HG02943 (cell line): ENCODE measurements around the gene ORM2.
"Not testable (repeated sequence)": the region's sequence is repeated elsewhere in the genome, so short reads cannot be mapped to it uniquely, and the experiment has no call there.

Experiments used
- ATAC-seq: cut with Tn5 transposase; IDR thresholded peaks from one replicate; pipeline ENCODE4 v1.9.1; 2021; ENCODE audit warnings: mild to moderate bottlenecking, low read depth, moderate library complexity; ENCODE audit not compliant: unreplicated experiment

The ORM2 gene

DNA sequence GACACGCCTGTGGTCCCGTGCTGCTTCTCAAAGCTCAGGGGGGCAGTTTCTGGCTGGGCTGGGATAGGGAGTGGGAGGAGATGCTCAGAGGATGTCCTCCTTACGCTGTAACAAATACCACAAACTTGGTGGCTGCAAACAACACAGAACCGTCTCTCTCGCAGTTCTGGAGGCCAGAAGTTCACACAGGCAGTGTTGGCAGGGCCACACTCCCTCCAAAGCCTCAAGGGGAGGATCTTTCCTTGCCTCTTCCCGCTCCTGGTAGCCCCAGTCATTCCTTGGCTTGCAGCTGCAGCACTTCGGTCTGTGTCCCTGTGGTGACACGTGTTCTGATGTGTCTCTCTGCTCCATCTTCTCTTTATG lies 17.2 kb upstream of the ORM2 start:
- ATAC-seq: no peak

DNA sequence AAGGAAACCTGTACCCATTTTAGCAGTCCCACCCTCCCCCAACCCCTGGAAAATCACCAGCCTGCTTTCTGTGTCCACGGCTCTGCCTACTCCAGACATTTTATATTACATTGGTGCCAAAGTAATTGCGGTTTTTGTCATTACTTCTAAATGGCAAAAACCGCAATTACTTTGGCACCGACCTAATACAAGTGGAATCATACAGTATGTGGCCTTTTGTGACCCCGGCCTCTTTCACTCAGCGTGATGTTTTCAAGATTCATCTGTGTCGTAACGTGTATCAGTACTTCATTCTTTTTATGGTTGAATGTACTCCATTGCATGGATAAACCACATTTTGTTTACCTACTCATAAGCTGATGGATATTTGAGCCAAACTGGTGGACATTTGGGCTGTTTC lies 16.5 kb upstream of the ORM2 start:
- no peak for ATAC-seq

DNA sequence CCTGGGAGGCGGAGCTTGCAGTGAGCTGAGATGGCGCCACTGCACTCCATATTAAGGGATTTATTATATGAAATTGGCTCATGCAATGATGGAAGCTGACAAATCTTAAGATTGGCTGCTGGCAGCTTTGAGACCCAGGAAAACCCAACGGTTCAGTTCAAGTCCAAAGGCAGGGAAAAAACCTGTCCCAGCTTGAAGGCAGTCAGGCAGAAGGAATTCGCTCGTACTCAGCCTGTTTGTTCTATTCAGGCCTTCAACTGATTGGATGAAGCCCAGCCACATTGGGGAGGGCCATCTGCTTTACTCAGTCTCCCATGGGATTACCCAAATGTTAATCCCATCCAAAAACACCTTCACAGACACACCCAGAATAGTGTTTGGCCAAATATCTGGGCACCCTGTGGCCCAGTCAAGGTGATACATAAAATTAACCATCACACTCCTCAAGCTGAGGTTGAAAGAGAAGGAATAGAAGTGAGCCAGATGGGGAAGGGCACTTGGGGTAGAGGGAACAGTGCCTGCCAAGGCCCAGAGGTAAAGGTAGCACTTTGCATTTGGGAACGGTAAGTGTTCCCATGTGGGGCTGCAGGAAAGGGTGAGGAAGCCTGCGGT lies 15.3 kb upstream of the ORM2 start:
- no peak for ATAC-seq

DNA sequence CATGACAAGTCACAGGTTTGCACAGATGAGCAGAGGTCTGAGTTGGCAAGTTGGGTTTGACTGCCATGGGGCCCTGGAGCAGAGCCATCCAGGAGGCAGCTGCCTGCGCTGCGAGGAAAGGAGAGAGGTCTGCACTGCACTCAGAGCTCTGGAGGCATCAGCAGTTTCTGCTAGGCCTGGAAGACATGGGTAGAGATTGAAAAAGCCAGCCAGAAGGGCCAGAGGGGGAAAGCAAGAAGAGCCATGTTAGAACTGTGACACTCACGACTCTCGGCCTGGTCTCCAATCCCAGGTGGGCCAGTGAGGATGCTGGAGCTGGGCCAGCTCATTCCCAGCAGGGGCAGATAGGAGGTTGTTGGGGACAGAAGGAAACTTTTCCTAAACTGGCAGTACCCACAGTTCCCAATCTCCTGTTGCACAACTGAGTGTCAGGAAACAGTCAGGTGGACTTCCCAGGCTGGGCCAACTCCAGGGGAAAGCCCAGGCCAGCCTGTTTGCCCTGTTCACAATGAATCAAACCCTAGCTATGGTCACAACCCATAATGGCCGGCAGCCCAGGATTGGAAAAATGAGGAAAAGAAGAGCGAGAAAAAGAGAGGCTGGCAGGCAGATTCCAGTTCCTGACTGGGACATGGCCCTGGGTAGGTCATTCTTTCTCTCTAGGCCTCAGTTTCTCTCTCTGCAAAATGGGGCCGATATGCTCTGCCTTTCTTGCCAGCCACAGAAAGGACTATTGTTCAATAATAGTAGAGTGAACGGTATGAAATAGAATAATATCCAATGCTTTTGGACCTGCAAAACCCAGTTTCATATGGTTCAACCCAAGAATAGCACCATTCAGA lies 14.6 kb upstream of the ORM2 start:
- no peak for ATAC-seq

DNA sequence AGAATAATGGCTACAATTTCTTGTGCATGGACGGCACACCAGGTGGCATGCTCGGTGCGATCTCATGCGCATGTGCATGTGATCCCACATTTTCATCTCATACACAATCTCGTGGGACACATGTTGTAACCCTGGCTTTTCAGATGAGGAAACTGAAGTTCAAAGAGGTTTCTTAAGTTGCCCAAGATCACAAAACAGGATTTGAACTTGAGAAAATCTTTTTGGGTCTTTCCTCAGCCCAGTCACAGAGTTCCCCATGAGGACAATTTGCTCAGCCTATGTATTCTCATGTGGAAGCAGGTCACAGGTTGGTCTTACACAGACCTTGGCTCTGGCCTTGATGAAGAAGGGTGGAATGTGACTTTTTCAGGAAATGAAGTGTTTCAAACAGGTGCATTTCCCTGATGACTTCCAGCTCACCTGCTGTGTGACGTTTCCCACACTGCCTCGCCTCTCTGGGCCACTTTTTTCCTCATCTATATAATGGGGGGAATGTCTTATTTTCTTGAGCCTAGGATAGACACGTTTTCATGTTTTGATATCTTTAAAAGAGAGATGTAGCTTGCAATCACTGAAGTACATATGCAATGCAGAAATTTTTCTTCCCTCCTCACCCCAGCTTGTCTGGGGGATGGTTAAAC lies 13.8 kb upstream of the ORM2 start:
- no peak for ATAC-seq

DNA sequence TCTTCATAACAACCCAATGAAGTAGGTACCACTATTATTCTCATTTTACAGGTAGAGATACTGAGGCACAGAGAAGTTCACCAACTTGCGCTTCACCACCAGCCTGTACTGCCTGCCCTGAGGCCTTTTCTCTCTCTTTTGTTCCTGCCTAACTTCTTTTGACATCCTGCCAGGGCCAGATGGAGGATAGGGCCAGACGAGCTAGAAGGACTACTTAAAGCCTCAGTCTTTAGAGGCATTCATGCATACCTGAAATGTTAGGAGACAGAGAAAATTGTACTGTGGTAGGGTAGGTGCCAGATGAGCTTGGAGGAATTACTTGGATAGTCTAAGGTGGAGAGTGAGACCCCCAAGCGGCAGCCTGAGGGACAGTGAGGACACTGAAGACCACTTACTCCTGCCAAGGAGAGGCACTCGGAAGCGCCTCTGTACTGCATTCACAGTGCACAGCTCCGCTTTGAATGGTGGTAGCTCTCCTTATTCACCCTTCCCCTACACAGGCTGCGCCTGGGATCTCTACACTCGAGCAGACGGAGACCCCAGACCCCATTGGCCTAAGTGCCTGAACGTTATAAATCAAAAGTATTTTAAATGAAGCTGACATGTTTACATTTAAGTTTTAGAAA lies 13.0 kb upstream of the ORM2 start:
- ATAC-seq: no peak

DNA sequence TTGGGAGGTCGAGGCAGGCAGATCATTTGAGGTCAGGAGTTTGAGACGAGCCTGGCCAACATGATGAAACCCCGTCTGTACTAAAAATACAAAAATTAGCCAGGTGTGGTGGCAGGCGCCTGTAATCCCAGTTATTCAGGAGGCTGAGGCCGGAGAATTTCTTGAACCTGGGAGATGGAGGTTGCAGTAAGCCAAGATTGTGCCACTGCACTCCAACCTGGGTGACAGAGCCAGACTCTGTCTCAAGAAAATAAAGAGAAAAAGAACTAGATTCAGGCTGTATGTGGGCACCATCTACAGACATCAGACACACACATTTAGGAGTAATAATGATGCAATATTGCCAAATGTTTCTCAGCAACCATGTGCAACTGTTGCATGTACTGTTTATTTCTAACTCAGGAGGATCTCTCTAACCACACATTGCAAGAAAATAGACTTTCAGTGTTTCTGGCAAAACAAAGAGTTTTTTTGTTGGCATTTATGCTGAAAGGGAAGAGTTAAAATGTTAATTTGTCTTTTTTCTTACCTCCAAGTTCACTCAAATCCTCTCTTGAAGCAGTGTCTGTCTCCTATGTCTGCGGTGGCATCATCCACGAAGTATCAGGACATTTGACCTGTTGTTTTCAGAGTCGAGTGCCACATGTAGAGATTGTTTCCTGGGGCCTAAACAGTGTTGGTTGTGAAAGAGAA lies 11.9 kb upstream of the ORM2 start:
- ATAC-seq: no peak

DNA sequence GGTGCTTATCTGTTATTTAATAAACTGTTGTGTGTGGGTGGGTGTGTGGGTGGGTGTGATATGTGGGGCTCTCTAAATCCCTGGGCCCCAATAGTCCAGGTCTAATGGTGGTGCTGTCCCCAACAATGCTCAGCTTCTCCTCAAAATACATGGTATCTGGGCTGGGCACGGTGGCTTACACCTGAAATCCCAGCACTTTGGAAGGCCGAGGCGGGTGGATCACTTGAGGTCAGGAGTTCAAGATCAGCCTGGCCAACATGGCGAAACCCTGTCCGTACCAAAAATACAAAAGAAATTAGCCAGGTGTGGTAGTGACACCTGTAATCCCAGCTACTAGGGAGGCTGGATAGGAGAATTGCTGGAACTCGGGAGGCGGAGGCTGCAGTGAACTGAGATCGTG lies 11.3 kb upstream of the ORM2 start:
- ATAC-seq: no peak

DNA sequence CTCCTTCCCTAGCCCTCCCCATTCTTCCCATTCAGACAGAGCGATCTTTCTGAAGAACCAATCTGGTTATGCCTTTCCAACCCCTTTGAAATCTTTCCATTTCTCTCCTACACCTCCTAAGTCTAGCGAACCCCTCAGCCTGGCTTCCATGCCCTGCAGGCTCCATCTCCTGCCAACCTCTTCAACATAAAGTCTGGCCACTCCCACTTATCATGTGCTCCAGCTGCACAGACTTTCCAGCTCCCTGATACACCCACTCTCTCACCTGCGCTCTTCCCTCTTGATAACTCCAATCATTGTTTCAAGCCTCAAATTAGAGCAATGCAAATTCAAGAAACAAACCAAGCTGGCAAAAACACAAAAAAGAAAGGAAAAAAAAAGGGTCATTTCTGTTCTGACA lies 10.5 kb upstream of the ORM2 start:
- no peak for ATAC-seq

DNA sequence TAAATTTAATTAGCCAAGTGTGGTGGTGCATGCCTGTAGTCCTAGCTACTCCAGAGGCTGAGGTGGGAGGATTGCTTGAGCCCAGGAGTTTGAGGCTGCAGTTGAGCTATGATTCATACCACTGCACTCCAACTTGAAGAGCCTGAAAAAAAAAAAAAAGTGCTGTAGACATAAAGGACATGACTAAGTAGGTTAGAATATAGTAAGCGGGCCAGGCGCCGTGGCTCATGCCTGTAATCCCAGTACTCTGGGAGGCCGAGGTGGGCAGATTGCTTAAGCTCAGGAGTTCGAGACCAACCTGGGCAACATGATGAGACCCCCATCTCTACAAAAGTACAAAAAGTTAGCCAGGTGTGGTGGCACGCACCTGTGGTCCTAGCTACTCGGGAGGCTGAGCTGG lies 9.0 kb upstream of the ORM2 start:
- not testable (repeated sequence) for ATAC-seq

DNA sequence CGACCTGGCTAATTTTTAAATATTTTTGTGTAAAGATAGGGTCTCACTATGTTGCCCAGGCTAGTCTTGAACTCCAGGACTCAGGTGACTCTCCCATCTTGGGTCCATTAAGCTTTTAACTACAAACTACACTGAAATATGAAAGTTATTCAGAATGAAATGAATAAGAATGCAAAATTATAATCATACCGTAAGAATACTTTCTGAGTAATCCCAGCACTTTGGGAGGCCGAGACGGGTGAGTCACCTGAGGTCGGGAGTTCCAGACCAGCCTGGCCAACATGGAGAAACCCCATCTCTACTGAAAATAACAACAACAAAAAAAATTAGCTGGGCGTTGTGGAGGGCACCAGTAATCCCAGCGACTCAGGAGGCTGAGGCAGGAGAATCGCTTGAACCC lies 7.9 kb upstream of the ORM2 start:
- ATAC-seq: no peak

DNA sequence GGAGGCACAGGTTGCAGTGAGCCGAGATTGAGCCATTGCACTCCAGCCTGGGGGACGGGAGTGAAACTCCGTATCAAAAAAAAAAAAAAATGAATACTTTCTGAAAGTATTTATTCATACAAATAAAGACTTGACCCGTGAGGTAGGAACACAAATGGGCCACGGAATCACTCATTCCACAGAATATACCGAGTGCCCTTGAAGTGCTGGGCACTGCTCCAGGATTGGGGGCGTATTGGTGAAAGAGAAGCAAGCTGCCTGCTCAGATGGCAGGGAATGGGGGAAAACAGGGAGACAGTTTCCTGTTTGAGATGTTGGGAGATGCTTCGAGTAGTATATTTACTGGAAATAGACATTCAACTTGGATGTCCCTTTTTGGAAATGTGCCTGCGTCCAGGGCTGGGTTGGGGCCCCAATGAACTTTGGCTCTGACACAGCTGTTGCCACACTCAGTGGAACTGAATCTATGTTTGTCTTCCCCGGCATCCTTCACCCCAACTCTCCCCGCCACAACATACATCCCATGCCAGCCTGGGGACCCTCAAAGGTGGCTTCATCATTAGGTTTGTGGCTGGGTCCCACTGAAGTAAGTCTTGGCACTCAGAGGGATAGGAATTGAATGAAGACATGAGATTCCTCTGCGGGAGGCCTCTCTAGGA lies 7.4 kb upstream of the ORM2 start:
- ATAC-seq: not testable (repeated sequence)

DNA sequence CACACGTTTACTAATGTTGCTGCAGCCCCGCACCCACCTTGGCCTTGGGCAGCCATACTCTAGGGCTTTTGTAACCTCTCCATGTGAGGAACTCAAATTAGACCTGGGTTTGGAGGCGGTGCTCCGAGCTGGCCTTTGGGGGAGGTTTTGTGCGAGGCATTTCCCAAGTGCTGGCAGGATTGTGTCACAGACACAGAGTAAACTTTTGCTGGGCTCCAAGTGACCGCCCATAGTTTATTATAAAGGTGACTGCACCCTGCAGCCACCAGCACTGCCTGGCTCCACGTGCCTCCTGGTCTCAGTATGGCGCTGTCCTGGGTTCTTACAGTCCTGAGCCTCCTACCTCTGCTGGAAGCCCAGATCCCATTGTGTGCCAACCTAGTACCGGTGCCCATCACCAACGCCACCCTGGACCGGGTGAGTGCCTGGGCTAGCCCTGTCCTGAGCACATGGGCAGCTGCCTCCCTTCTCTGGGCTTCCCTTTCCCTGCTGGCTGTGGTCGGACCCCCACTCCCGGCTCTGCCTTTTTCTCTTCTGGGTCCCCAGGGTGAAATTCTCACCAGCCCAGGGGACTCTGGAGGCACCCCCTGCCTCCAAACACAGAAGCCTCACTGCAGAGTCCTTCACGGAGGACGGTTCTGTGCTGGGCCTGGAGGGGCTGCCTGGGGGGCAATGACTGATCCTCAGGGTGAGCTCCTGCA lies 6.7 kb upstream of the ORM2 start, which contains the start of gene ORM1:
Gene ORM1, plus strand, starts transcription at position 268 of the 701 bp plus-strand sequence. Its CDS starts 36 bp downstream, at position 304.
- not testable (repeated sequence) for ATAC-seq

DNA sequence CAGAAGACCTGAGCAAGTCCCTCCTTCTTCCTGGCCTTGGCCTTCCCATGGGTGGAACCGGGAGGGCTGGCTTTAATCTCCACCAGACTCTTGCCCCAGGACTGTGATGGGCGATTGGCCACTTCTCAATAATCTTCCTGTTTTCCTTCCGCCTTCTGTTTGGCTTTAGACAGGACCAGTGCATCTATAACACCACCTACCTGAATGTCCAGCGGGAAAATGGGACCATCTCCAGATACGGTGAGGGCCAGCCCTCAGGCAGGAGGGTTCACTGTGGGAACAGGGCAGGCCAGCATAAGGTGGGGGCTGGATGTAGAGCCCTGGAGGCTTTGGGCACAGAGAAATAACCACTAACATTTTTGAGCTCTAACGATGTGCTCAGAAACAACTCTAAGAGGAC lies 5.8 kb upstream of the ORM2 start:
- not testable (repeated sequence) for ATAC-seq

DNA sequence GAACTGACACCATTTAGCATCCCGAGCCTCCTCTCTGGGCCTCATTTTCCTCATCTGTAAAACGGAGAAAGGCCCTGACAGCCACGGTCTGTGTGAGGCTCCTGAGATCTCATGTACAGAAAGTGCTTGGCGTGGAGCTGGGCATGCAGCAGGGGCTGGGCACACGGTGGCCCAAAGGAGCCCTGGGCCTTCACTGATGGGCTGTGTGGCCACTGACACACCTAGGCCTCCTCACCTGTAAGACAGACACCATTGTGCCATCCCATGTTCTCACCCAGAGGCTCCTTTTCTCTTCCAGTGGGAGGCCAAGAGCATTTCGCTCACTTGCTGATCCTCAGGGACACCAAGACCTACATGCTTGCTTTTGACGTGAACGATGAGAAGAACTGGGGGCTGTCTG lies 5.2 kb upstream of the ORM2 start:
- no peak for ATAC-seq

DNA sequence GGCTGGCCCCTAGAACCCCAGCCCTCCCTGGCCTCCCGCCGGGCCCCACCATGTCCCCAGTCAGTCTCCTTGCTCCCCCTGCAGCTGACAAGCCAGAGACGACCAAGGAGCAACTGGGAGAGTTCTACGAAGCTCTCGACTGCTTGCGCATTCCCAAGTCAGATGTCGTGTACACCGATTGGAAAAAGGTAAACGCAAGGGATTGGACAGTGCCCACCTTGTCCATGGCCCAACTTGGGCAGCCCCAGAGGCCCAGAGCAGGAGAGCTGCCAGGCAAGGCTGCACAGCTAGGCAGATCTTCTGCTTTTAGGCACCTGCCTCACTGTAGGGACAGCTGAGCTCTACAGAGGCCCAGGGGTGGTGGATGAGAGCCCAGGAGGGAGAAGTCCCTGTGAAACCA lies 4.7 kb upstream of the ORM2 start:
- not testable (repeated sequence) for ATAC-seq

DNA sequence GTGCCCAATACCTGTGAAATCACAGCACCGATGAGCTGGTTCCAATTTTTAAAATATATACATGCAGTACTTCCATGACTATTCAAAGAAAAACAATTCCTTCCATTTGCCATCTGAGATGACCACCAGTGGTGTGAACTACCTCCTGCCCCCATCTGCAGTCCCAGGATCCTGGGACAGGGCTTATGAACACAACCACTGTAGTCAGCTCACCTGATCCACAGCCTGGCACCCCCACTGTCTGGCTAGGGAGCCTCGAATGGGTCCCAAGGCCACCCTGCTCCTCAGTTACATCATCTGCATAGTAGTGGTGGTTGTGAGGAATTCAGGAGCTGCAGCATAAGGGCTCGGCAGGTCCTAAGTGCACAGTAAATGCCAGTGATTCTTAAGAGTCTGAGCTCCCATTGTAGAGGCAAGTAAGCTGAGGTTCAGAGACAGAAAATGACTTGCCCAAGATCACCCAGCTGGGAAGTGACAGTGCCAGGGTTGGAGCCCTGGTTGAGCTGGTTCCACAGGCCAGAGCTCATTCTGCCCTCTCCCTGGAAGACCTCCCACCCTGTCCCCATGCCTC lies 3.9 kb upstream of the ORM2 start:
- ATAC-seq: not testable (repeated sequence)

DNA sequence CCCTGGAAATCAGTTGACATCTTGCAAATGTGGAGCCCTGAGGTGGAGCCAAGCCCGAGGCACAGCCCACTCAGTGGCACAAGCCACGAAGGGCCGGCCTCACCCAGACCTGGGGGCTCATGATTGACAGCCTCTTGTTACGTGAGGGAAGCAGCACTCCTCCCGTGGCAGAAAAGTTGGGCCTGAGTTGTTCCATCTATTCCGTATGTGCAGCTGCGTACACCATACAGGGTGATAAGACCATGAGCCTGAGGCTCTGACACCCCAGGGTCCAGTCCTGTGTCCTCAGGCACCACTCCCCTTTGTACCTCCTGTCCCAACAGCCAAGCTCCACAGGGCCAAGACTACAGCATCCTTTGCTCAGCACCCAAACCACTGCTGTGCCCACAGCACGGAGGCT lies 1.9 kb upstream of the ORM2 start:
- no peak for ATAC-seq

DNA sequence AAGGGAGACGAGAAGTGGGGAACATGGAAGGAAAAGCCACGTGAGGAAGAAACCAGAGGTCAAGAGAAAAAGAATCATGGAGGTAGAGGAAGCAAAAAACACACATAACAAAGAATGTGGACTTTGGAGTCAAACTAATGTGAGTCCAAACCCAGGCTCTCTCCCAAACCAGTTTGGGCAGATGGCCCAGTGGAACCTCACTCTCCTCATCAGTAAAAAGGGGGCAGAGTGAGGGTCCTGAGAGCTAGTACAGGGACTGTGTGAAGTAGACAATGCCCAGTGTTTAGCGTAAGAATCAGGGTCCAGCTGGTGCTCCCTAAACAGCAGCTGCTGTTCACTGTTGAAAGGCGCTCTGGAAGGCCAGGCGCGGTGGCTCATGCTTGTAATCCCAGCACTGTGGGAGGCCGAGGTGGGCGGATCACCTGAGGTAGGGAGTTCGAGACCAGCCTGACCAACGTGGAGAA lies 1.3 kb upstream of the ORM2 start:
- ATAC-seq: not testable (repeated sequence)
